Retinal pigment epithelial cell (primary cell): ENCODE data around the gene CPEB1.

Experiments used
- DNase-seq: peaks from one replicate; pipeline ENCODE4 v3.0.0-alpha.2; 2010; ENCODE audit warnings: low read depth
- H3K4me3 ChIP-seq: 2 replicates; pipeline ENCODE4 v1.5.1; 2011; ENCODE audit warnings: mild to moderate bottlenecking, low read length, control low read depth, moderate library complexity
- TF ChIP-seq, protein P1 (sequence below): conservative IDR thresholded peaks from 2 replicates; pipeline ENCODE4 v1.5.1; 2011; ENCODE audit warnings: low read depth, low read length, control low read depth, inconsistent platforms

CPEB1 gene

DNA sequence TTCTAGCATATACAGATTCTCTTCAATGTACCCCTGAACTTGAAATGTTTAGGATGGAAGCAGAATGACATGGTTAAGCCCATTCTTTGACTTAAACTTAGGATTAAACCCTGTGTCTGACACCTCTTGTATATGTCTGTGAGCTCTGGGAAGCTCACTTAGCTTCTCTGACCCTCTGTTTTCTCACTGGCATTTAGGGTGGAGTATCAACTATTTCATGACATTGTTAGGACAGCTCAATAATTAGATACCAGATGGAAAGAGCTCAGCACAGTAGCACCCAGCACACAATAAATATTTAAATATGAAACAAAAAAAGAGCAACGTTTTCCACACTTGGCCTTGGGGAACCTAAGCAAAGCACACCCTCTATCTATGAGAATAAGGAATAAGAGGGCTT, 88.7 kb downstream of the CPEB1 start:
- TF ChIP-seq, protein P1, sequence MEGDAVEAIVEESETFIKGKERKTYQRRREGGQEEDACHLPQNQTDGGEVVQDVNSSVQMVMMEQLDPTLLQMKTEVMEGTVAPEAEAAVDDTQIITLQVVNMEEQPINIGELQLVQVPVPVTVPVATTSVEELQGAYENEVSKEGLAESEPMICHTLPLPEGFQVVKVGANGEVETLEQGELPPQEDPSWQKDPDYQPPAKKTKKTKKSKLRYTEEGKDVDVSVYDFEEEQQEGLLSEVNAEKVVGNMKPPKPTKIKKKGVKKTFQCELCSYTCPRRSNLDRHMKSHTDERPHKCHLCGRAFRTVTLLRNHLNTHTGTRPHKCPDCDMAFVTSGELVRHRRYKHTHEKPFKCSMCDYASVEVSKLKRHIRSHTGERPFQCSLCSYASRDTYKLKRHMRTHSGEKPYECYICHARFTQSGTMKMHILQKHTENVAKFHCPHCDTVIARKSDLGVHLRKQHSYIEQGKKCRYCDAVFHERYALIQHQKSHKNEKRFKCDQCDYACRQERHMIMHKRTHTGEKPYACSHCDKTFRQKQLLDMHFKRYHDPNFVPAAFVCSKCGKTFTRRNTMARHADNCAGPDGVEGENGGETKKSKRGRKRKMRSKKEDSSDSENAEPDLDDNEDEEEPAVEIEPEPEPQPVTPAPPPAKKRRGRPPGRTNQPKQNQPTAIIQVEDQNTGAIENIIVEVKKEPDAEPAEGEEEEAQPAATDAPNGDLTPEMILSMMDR, result no peak
- no peak for DNase-seq

DNA sequence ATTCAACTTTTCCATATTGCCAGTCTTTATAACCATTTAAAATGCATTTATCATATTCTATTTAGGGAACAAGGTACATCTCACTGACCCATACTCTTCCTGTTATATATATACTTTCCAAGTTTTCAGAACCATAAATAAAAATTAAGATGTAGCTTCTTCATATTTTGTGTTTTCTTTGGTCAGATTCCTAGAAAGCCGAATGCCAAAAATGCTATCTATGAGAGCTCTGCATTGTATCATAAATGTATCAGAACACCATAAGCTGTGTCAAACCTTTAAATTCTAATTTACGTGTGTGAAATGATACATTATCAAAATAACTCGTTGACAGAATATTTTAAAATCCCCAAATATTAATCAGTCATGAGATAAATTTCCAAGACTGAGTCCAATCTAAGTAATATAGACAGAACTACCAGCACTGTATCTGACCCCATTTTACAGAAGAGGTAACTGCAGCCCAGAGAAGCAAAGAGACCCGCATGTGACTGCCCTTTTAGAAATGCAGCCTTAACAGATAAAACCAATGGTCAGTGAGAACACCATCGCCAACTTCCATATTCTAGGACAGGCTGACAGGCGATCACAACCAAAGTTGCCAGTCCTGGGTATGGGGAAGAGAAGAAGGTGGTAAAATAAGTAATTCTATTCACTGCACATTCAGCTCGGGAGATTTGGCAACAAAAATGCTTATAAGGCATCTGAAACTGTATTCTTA, 90.7 kb downstream of the CPEB1 start:
- TF ChIP-seq, protein P1, result no peak
- no peak overlapping the region for H3K4me3 ChIP-seq
- no peak for DNase-seq

More for the DNA sequence above, 88.7 kb downstream of the CPEB1 start:
- no peak overlapping the region for H3K4me3 ChIP-seq

DNA sequence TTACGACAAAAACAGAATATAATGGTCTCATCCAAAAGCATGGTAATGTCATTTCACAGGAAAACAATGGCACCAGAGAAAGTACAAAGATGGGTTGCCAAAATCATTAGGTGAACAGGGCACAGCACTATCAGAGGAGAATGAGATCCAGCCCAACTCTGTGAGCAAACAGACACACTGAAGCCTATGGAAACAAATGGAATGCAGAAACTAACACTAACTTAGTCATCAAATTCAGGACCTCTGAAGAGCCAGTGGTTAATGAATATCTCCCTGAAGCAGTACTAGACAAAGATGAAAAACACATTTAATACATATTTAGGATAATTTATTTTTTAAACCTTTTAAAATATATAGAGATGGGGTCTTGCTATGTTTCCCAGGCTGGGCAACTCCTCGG, 92.3 kb downstream of the CPEB1 start:
- TF ChIP-seq, protein P1, result no peak
- H3K4me3 ChIP-seq, result no peak overlapping the region
- DNase-seq, result no peak

DNA sequence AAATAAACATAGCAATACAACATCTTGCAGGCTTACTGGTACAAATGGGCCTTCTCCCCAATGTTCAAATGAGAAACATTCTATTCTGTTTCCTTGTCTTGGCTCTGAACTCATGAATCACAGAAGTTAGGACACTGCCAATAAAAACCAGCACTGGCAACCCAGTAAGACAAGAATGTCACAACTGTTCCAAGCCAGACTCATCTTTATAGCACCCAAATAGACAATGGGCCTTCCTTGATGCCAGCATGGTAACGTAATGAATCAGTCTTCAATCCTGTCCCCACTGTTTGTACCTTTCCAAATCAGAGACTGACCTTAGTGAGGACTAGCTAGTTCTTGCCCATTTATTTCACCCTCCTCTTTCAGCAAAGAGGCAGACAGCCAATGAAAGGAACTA, 92.8 kb downstream of the CPEB1 start:
- no peak for DNase-seq
- H3K4me3 ChIP-seq, result no peak overlapping the region
- TF ChIP-seq, protein P1, result no peak

DNA sequence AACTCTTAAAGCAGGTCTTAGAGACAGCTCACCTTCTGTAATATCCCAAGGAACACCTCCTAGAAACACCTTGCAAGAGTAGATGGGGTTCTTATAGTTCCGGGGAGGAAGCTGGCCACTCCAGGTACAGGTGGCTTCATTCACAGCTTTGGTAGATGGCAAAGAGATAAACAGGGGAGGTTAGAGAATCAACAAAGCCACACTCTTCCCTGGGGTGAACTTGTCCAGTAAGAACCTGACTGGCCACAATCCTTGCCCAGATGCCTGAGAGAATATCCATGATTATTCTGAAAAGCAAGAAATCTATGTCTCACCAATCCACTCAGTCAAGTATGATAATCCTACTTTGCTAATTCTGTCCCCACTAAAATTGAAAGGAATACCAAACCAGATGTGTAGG, 93.3 kb downstream of the CPEB1 start:
- DNase-seq, result no peak
- H3K4me3 ChIP-seq, result no peak overlapping the region
- TF ChIP-seq, protein P1, result no peak

DNA sequence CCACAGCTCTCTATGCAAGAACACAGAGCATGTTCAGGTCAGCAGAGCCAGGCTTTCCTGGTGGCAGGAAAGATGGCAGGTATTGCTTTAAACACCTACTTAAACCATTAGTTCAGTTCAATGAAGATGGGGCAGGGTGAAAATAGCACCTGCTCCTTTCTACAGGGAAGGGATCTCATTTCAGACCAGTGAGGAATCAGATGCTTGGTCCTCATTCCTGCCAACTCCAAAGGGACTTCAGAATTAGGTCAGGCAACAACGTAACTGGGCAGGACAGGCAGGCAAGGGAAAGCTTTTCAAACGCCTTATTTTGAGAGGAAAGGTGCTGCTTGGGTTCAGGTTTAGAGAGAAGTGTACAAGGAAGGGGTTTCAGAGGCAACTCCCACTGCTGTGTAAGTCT, 94.3 kb downstream of the CPEB1 start:
- DNase-seq, result no peak
- TF ChIP-seq, protein P1, result no peak
- H3K4me3 ChIP-seq, result no peak overlapping the region

DNA sequence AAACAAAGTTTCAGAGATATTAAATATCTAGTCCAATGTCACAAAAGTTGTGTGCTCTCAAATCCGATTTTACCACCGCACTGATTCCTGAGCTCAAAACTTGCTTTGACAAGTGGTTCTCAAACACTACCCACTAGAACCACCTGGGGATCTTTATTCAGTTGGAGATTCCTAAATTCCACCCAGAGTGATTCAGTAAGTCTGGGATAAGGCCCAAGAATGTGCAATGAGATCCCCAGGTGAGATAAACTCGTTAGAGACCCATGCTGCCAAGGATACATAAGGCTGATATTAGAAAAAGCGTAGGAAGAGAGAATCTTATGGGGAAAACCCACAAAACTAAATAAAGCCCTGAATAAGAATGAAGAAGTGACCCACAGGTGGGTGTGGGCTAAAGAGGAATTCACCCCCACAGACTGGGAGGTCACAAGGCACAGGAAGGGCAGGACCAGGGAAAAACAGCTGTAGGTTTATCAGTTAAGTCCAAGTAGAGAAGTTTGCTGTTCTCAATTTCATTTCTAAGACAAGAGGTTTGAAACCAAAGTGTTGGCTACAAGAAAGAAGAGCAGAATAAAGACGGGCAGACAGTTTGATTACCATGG, 95.4 kb downstream of the CPEB1 start:
- TF ChIP-seq, protein P1, result no peak
- H3K4me3 ChIP-seq, result no peak overlapping the region
- DNase-seq, result no peak
